Loucy (cell line): ENCODE results near the gene NMT1.

Experiments
- H2AFZ ChIP-seq: fragments of 200-600 bp; sonication (generic); 2 replicates; pipeline ENCODE4 v1.6.0; 2016; ENCODE audit warnings: antibody characterized with exemption, mild to moderate bottlenecking, low read length, moderate library complexity
- H3F3A ChIP-seq: fragments of 200-600 bp; 2 replicates; pipeline ENCODE4 v1.6.0; 2016; ENCODE audit warnings: antibody characterized with exemption, low read depth, mild to moderate bottlenecking
- H3K27me3 ChIP-seq: fragments of 200-600 bp; sonication (generic); 2 replicates; pipeline ENCODE4 v1.6.1; 2014; ENCODE audit warnings: low read length, mild to moderate bottlenecking; ENCODE audit not compliant: insufficient read depth, poor library complexity, severe bottlenecking
- H3K36me3 ChIP-seq: fragments of 200-600 bp; sonication (generic); 2 replicates; pipeline ENCODE4 v1.6.1; 2016; ENCODE audit warnings: low read length; ENCODE audit not compliant: insufficient read depth
- H3K4me1 ChIP-seq: fragments of 200-600 bp; sonication (generic); 2 replicates; pipeline ENCODE4 v1.5.1; 2014; ENCODE audit warnings: low read length, mild to moderate bottlenecking; ENCODE audit not compliant: insufficient read depth, poor library complexity, severe bottlenecking
- H3K4me2 ChIP-seq: fragments of 200-600 bp; sonication (generic); 2 replicates; pipeline ENCODE4 v1.6.0; 2014; ENCODE audit warnings: antibody characterized with exemption, low read length, low read depth, mild to moderate bottlenecking; ENCODE audit not compliant: poor library complexity, severe bottlenecking
- H3K4me3 ChIP-seq: fragments of 200-600 bp; sonication (generic); 2 replicates; pipeline ENCODE4 v1.5.1; 2014; ENCODE audit warnings: low read length, mild to moderate bottlenecking, mixed read lengths; ENCODE audit not compliant: poor library complexity, severe bottlenecking
- H3K79me2 ChIP-seq: fragments of 200-600 bp; sonication (generic); 2 replicates; pipeline ENCODE4 v1.6.1; 2014; ENCODE audit warnings: low read length; ENCODE audit not compliant: insufficient read depth
- H3K9ac ChIP-seq: fragments of 200-600 bp; sonication (generic); 2 replicates; pipeline ENCODE4 v1.6.0; 2014; ENCODE audit warnings: mild to moderate bottlenecking, low read depth, low read length, moderate library complexity; ENCODE audit not compliant: poor library complexity, severe bottlenecking
- H3K9me2 ChIP-seq: fragments of 200-600 bp; sonication (generic); replicated peaks from 2 replicates; pipeline ENCODE4 v1.6.1; 2016; ENCODE audit warnings: low read depth, low read length, mixed read lengths
- H3K9me3 ChIP-seq: fragments of 200-600 bp; sonication (generic); 2 replicates; pipeline ENCODE4 v1.6.1; 2014; ENCODE audit warnings: mild to moderate bottlenecking, antibody characterized with exemption, low read length, low read depth; ENCODE audit not compliant: insufficient read depth
- H4K20me1 ChIP-seq: fragments of 200-600 bp; sonication (generic); 2 replicates; pipeline ENCODE4 v1.6.0; 2014; ENCODE audit warnings: antibody characterized with exemption, low read length, mild to moderate bottlenecking; ENCODE audit not compliant: insufficient read depth, poor library complexity, severe bottlenecking
- CTCF ChIP-seq: fragments of 200-600 bp; sonication (generic); conservative IDR thresholded peaks from 2 replicates; pipeline ENCODE4 v1.5.1; 2014; ENCODE audit warnings: mild to moderate bottlenecking, antibody characterized with exemption, low read length
- EZH2phosphoT487 ChIP-seq: fragments of 200-600 bp; IDR thresholded peaks from 2 replicates; pipeline ENCODE4 v1.6.1; 2018; ENCODE audit warnings: antibody characterized with exemption, mild to moderate bottlenecking, moderate library complexity, borderline replicate concordance

Gene NMT1

GRCh38 chr17:45093444-45094110 lies 32.5 kb downstream of the NMT1 start:
- H3K27me3 ChIP-seq, result no peaks in the 10 kb centered on the region
- no peaks in the 10 kb centered on the region for H3K9me2 ChIP-seq
- no peaks in the 10 kb centered on the region for H3K79me2 ChIP-seq
- H4K20me1 ChIP-seq, result no peaks in the 10 kb centered on the region
- no peak overlapping the region for H3K4me2 ChIP-seq
- no peak overlapping the region for H2AFZ ChIP-seq
- no peaks in the 10 kb centered on the region for H3K9me3 ChIP-seq
- no peaks in the 10 kb centered on the region for H3F3A ChIP-seq
- no peak for TF ChIP-seq EZH2phosphoT487
- no peak for TF ChIP-seq CTCF
- no peaks in the 10 kb centered on the region for H3K4me1 ChIP-seq
- no peak overlapping the region for H3K9ac ChIP-seq
- H3K4me3 ChIP-seq, result no peak overlapping the region
- H3K36me3 ChIP-seq, result peaks cover 81% of the 10 kb centered on the region; the same call in 1 of the 2 replicates

GRCh38 chr17:45096141-45096540 lies 35.0 kb downstream of the NMT1 start:
- Histone ChIP-seq H4K20me1 (no peaks in the 10 kb centered on the region), H3F3A (no peaks in the 10 kb centered on the region), H3K9me3 (no peaks in the 10 kb centered on the region), H3K27me3 (no peaks in the 10 kb centered on the region), H3K36me3 (peaks cover 75% of the 10 kb centered on the region; the same call in 1 of the 2 replicates), H3K4me3 (no peak overlapping the region), H3K4me1 (no peaks in the 10 kb centered on the region), H3K4me2 (no peak overlapping the region), H3K9ac (no peak overlapping the region), H2AFZ (no peak overlapping the region), H3K9me2 (no peaks in the 10 kb centered on the region), H3K79me2 (no peaks in the 10 kb centered on the region)
- TF ChIP-seq CTCF (peak; percentile 68), EZH2phosphoT487 (no peak)

GRCh38 chr17:45096926-45097325 lies 35.8 kb downstream of the NMT1 start:
- H4K20me1 ChIP-seq, result no peaks in the 10 kb centered on the region
- H2AFZ ChIP-seq, result no peak overlapping the region
- no peaks in the 10 kb centered on the region for H3K27me3 ChIP-seq
- H3K9me3 ChIP-seq, result no peaks in the 10 kb centered on the region
- H3K4me1 ChIP-seq, result no peaks in the 10 kb centered on the region
- H3K36me3 ChIP-seq, result peaks cover 74% of the 10 kb centered on the region; the same call in 1 of the 2 replicates
- no peaks in the 10 kb centered on the region for H3K79me2 ChIP-seq
- no peak overlapping the region for H3K4me3 ChIP-seq
- TF ChIP-seq CTCF (no peak), EZH2phosphoT487 (no peak)
- no peaks in the 10 kb centered on the region for H3F3A ChIP-seq
- H3K9ac ChIP-seq, result no peak overlapping the region
- H3K9me2 ChIP-seq, result no peaks in the 10 kb centered on the region
- H3K4me2 ChIP-seq, result no peak overlapping the region
